Inflammatory macrophage treated with lipopolysaccharide for 1 hour (primary cell): ENCODE measurements around the gene TPGS2.
A peak's percentile ranks its signal among the peaks of the same experiment; 100 is the strongest.
"Not testable (repeated sequence)": the region's sequence is repeated elsewhere in the genome, so short reads cannot be mapped to it uniquely, and the experiment has no call there.

Source experiments
- DNase-seq, 2 donors: peaks; one replicate each; pipeline ENCODE4 v3.0.0-alpha.2; 2020 to 2022

The TPGS2 gene, protein sequence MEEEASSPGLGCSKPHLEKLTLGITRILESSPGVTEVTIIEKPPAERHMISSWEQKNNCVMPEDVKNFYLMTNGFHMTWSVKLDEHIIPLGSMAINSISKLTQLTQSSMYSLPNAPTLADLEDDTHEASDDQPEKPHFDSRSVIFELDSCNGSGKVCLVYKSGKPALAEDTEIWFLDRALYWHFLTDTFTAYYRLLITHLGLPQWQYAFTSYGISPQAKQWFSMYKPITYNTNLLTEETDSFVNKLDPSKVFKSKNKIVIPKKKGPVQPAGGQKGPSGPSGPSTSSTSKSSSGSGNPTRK

DNA sequence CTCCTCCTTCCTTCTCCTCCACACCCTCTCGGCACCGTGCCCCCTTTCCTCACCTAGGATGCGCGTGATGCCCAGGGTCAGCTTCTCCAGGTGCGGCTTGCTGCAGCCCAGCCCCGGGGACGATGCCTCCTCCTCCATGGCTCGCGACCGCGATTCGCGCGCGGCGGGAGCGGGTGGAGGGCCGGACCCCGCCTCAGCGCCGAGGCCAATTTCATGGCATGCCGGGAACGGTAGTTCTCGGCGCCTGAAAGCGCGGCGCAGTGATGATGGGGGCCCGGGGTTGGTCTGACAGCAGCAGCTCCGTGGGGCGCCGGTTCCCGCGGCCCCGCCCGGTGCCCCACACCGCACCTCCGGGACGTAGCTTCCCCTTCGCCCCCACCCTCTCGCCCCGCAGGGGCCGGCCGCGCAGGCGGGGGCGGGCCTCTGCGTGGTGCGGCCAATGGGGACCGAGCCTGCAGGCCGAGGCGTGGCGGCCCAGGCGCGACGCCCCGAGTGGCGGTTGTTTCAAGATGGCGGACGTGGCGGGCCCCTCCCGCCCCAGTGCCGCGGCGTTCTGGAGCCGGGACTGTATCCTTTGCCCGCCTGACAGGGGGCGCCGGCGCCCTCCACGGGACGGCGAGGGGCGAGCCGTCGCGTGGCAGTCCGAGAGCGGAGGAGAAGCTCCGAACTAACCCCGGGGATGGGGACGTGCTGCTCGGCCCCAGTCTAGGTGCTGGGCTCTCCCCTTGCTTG is at the start of gene TPGS2, which contains the start of gene KIAA1328:
TPGS2 (minus strand) TSS at position 373 of the 732 bp plus-strand sequence; CDS start at position 138, 235 bp downstream.
KIAA1328 (plus strand) TSS at position 498 of the 732 bp plus-strand sequence; CDS start at position 510, 12 bp downstream.
- peak; percentile 83 for DNase-seq

DNA sequence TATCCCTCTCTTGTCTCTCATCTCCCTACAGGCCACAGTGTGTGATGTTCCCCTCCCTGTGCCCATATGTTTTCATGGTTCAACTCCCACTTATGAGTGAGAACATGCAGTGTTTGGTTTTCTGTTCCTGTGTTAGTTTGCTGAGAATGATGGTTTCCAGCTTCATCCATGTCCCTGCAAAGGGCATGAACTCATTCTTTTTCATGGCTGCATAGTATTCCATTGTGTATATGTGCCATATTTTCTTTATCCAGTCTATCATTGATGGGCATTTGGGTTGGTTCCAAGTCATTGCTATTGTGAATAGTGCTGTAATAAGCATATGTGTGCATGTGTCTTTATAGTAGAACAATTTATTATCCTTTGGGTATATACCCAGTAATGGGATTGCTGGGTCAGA is 45.0 kb upstream of the TPGS2 start:
- not testable (repeated sequence) for DNase-seq

DNA sequence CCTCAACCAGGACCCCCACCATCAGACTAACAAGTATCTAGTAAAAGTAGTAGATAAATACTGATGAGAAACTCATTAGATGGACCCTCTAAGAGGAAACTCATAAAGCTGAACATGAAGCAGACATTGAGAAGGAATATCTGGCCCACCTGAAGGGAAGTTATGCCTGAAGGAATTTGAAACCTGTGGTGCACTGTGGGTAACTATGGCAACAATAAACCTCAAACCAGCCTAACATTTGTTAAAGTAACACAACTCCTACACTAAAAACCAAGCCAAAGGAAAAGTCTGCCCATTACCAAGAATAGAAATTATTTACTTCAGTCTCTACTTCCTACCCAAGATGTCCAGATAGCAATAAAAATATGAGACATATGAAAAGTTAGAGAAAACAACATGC is 43.5 kb upstream of the TPGS2 start:
- DNase-seq, result no peak

DNA sequence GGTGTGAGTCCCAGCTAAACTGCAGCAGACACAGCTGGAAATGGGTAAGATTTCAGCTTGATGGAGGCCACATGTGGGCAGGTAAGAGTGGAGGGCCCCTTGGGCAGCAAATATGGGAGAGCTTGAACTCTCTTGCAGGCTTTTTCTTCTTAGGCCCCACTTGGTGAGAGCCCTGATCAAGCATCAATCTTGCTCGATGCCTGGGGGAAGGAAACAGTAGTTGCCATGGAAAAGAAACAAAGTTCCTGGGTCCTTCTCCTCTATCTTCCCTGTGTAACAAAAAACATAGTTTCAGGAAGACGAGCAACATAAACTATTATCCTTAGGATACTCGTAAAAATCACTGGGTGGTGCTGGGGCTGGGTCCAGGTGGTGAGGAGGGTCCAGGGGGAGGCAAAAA is 43.0 kb upstream of the TPGS2 start:
- DNase-seq, result no peak

DNA sequence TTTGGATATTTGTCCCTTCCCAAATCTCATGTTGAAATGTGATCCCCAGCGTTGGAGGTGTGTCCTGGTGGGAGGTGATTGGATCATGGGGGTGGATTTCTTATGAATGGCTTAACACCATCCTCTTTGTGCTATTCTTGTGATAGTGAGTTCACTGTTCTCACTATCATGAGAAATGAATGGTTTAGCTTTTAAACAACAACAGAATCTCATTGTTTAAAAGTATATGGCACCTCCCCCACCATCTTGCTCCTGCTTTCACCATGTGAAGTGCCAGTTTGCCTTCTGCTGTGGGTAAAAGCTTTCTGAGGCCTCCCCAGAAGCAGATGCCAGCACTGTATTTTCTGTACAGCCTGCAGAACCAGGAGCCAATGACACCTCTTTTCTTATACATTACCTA is 38.3 kb upstream of the TPGS2 start:
- no peak for DNase-seq

DNA sequence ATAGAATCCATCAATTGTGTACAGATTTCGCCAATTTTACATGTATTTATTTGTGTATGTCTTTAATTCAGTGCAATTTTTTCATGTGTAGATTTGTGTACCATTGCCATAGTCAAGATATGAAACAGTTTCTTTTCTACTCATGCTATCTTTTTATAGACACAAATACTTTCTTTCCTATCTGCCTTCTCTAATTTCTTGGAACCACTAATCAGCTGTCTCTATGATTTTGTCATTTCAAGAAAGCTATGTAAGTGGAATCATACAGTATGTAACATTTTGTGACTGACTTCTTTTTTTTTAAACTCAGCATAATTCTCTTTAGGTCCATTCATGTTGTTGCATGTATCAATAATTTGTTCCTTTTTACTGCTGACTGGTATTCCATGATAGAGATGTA is 33.4 kb upstream of the TPGS2 start:
- no peak for DNase-seq

DNA sequence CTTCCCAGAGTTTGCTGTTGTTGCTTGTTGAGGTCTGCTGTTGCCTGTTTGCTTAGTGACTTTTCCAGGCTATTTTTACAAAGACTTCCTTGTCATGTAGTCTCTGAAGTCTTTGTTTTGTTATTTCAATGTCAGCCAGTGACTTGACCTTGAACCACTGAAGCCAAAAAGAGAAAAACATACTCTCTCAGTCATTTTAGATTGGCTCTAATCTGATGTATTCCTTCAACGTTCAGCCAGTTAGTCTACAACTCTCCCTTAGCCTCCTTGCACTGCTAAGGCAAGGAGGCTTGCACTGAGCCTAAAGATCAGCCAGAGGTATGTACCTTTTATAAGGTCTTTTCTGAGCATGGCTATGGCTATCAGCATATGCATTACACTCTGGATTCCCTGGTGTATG is 28.0 kb upstream of the TPGS2 start:
- no peak for DNase-seq

DNA sequence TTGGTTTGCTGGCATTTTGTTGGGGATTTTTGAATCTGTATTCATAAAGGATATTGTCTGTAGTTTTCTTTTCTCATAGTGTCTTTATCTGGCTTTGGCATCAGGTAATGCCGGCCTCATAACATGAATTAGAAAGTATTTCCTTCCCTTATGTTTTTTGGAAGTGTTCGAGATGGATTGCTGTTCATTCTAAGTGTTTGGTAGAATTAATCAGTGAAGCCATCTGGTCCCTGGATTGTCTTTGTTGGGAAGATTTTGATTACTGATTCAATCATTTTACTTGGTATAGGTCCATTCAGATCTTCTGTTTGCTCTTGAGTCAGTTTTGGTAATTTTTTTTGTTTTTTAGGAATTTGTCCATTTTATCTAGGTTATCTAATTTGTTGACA is 22.4 kb upstream of the TPGS2 start:
- no peak for DNase-seq

DNA sequence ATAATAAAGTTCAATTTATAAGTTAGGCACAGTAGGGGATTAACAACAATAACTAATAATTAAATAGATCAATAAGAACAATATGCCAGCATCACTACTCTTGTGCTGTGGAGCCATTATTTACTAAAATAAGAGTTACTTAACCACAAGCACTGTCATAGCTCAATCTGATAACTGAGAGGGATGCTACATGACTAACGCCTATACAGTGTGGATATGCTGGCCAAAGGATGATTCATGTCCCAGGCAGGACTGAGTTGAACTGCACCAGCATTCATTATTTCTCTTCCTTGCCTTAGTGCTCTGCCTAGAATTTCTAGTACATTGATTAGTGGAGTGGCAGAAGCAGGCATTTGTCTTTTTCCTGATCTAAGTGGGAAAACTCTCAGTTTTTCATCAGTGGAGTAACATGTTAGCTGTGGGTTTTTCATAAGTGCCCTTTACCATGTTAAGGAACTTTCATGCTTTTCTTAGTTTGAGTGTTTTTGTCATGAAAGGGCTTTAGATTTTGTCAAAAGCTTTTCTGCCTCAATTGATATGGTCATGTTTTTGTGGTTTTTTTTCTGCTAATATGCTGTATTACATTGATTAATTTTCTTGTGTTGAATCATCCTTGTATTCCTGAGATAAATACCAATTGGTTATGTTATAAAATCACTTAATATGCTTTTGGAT is 21.9 kb upstream of the TPGS2 start:
- DNase-seq, result no peak

DNA sequence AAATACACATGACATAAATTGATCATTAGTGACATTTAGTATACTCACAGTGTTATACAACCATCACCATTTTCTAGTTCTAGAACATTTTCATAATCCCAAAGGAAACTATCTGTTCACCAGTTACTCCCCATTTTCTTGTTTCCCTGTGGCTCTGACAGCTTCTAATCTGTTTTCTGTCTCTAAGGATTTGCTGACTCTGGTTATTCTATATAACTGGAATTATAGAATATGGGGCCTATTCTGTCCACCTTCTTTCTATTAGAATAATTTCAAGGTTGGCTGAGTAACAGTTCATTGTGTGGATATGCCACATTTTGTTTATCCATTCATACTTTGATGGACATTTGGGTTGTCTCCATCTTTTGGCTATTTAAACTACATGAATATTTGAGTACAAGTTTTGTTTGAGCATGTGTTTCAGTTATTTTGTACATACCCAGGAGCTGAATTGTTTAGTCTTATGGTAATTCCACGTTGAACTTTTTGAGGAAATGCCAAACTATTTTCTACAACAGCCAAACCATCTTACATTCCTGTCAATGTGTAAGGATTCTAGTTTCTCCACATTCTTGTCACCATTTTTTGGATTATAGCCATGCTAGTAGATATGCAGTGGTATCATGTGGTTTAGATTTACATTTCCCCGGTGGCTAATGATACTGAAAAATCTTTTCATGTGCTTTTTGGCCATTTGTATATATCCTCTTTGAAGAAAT is 20.6 kb upstream of the TPGS2 start:
- DNase-seq, result no peak

DNA sequence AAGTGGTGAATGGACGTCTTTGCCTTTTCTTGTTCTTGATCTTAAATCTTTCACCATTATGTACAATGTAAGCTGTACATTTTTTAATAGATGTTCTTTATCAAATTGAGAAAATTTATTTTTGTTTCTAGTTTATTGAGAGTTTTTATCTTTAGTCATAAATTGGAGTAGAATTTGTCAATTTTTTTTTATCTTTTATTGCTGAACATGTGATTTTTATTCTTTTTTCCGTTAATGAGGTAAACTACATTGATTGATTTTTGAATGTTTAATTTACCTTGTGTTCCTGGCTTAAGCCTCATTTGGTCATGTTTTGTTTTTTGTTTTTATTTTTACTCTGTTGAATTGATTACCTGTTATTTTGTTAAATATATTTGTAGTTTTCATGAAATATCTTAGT is 19.8 kb upstream of the TPGS2 start:
- DNase-seq, result no peak

DNA sequence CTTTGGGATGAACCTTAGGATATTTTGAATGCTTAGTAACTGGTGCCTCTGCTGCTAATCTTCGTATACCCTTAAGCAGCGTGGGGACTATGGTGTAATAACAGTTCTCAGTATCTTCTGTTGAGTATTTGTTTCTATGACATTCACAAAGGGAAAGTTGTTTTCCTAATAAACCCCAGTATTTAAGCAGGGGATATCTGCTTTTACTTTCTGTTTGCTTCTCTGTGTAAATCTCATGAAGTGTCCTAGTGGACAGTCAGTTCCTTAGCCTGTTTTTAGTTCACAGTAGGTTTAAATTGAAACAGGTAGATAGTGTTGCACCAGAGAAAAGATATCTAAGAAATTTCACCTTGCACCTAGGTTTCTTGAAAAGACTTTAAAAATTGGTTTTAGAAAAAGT is 15.0 kb upstream of the TPGS2 start:
- no peak for DNase-seq

DNA sequence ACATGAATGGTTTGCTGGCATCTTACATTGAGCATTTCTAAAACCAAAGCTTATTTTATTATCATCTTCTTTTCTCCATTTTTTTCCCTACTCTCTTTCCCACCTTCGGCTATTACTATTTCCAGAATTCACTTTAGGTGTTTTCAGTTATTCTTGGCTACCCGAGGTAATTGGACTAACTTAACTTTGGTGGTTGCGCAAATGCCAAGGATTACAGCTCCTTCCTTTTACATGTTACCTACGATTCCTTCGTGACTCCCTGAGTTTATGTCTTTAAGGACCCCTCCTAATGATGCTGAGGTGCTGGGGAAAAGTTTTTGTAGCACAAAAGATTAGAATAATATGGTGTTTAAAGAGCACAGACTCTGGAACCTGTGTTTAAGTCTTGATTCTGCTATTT is 14.4 kb upstream of the TPGS2 start:
- DNase-seq, result no peak

DNA sequence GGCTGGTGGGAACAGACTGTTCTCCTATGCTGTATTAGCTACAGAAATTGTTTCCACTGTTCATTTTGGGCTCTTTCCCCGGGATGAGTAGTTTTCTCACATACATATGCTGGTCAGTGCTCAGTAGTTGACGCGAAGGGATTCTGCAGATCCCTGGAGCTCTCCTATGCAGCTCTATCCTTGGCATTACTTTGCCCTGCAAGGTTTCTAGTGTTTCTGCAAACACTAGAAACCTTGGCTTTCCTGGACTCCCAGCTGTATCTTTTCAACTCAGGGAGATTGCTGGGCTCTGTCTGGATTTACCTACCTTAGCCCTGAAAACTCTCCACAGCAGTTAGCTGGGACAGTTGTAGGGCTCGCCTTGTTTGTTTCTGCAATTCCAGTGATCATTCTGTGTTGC is 11.0 kb upstream of the TPGS2 start:
- no peak for DNase-seq

DNA sequence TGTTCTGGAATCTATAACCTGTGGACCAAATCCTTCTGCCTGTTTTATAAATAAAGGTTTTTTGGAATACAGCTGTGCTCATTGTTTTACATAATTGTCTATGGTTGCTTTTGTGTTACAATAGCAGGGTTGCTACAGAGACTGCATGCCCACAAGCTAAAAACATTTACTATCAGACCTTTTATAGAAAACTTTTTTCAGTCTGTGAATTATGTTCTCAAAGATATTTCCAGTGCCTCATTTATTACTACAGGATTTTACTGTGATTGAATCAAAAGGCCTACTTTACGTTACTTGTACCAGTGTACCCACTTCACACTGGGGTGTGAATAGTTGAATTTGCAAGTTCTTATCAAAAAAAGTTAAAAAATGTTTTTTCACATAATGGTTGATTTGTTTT is 7.1 kb upstream of the TPGS2 start:
- no peak for DNase-seq

DNA sequence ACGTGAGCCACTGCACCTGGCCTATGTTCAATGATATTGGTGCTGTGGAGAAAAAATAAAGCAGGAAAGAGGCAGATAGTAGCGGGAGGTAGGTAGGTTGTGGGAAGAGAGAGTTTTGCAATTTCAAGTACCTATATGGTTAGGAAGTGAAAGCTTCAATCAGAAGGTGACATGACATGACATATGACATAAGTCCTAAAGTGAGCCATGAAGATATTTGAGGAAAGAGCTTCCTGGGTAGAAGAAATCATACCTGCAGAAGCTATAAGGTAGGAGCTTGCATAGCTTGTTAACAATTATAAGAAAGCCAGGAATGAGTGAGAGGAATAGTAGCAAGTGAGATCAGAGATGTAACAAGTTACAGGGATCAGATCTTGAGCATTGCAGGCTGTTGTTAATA is 4.3 kb upstream of the TPGS2 start:
- DNase-seq, result no peak

DNA sequence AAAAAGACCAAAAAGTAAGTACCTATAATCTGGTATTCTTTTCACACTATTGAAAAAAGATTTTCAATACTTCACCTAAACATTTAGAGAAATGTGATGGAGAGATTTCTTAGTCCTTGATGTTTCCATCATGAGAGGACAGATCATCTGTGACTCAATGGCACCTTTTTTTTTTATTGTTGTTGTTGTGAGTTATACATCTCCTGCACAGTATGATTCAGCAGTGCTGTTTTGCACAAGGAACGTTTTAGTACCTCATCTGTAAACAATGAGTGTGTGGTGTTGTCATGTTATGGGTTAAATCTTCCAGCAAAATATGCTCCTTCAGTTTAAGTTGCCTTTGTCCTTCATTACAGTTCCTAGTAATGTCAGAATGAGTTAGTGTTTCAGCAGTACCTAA is 2.3 kb upstream of the TPGS2 start:
- no peak for DNase-seq

DNA sequence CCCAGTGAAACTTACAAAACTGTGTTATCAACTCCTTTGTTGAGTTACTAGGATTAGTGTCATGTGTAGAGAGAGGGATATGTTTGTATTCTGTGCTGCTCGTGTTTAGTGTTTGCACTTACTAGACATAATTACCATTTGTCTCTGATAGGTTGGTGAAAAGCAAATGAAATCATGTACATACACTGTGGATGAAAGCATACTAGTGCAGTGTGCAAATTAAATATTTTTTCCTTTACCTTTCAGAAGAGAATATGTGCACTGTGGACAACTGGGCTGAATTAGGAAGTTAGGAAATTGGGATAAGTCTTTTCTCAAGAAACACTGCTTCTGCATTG is 1.3 kb upstream of the TPGS2 start:
- DNase-seq, result no peak

DNA sequence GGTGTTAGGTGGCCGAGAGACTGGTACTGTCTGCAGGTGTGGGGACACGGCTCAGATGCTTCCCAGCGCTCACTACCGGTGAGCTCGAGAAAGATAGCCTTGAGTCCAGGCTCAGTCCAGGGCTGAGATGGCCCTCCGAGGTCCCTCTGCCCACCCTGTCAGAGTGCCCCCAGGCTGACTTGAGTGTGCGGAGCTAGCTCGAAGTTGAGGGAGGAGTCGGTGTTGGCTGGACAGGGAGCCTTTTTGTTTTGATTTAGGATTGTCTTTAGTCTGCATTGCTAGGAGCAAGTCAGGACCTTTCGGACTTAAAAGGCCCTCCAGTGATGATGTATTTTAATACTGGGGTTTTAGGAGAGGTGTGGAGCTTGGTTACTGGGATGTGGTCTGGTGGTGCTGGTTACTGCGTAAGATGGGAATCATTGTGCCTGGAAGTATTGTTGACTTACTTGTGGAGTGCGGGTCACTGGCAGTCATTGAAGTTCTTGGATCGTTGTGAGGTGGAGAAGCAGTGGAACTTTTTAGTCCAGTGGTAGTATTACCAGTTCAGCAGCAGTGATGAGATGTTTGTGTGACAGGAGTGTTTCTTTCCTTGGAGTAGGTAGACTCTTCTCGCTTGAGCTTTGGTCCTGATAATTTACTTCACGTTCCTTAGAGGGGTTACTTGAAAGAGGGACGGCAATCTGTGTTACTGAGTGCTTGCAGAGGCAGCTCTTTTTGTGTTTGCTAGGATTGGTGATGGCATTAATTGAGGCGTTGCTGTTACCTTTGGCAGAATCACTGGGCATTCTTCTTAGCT is 758 bp upstream of the TPGS2 start:
- DNase-seq, result no peak

DNA sequence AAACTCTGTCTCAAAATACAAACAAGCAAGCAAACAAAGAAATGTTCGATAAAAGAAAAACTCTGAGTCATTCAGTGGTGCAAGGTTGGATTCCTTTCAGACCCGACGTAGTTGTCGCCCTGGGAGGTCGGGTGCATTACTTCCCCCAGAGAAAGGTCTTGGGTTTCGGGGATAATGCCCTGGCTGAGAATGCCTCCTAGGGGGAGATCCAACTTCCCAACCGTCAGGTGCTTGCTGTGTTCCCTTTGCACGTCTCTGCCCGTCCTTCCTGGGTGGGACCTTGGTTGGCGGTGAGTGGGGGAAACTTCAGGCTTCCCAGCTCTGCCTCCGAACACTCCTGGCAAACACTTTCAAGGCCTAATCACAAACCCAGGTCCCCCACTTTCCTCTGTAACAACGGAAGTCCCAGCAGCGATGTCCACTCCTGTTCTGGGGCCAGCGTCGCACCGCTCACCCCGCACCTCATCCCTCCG is 609 bp downstream of the TPGS2 start:
- DNase-seq, result peak; percentile 22 to 47

DNA sequence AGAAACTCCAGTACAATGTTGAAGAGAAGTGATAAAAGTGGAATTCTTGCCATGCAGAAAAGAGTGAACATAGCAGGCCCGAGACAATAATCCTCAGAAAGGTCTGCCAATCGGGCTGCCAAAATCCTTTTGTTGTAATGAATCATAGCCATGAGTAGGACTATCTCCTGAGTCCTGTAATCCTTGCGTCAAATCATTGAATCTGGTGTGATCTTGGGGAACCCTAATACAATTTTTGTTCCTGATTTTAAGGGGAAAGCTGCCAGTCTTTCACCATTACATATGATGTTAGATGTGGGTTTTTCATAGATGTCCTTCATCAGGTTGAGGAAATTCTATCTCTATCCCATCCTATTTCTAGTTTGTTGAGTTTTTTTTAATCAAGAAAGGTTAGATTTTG is 2.2 kb downstream of the TPGS2 start:
- DNase-seq, result peak; percentile 49 to 67

DNA sequence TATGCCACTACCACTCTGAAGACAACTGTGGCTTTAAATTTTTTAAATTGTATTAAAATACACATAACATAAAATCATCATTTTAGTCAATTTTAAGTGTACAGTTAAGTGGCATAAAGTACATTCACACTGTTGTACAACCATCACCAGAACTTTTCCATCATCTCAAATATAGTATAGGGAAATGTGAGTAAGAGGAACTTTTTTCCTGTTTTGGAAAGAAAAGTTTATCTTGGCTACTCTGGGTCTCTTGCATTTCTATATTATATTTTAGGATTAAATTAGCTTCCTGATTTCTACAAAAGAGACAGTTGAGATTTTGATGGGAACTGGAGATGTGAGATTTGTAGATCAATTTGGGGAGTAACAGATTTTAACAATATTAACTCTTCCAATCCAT is 3.3 kb downstream of the TPGS2 start:
- no peak for DNase-seq

DNA sequence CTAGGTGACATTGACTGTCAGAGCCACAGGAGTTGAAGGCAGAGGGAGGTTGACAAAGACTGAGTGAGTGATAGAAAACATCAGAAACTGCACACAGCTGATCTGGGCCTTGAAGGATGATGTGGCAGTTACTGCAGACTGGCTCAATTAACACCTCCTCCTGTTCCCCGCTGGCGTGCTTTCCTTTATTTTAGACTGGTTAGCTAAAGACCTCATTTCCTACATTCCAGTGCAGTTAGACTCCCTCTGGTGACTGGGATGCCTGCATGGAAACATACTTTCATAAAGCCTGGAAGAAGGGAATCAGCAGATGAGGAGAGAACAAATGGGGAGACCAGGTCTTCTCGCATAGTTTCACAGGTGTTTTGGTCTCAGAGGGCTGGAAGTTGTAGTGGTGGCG is 7.1 kb downstream of the TPGS2 start:
- DNase-seq, result no peak
